ENCODE data around the gene SGK1.

Gene SGK1

DNA sequence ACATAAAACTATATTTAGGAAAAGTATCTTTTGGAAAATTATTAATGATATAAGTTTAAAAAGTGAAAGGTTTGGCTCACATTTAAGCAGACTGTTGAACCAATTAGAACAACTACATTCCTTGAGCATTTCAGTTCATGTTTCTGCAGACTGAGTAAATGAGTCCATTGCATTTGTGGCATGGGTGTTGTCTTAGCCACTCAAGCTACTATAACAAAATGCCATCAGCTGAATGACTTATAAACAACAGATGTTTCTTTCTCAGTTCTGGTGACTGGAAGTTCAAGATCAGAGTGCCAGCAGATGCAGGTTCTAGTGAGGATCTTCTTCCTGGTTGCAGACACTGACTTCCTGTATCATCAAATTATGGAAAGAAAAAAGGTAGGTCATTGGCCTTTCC lies 198.4 kb downstream of the SGK1 start:
- DNase-seq (ENCODE audit: low spot score): no peak
